OCI-LY1 (cell line): ENCODE results near the gene INTS12.
"Not testable (repeated sequence)": the region's sequence is repeated elsewhere in the genome, so short reads cannot be mapped to it uniquely, and the experiment has no call there.

Experiments used
- CTCF ChIP-seq: fragments of 200-600 bp; sonication (generic), shearing (Covaris generic); IDR thresholded peaks from 2 replicates; pipeline ENCODE4 v1.5.1; 2017; ENCODE audit warnings: mild to moderate bottlenecking, antibody characterized with exemption, low read length, moderate library complexity, mixed read lengths
- EZH2 ChIP-seq: fragments of 200-600 bp; sonication (generic), shearing (Covaris generic); IDR thresholded peaks from 2 replicates; pipeline ENCODE4 v1.8.0; 2017; ENCODE audit warnings: borderline replicate concordance, mixed run types, mild to moderate bottlenecking, antibody characterized with exemption, low read length, moderate library complexity, mixed read lengths

- not testable (repeated sequence) for TF ChIP-seq CTCF, EZH2
These were observed 12.7 kb downstream of the INTS12 start for GRCh38 chr4:105695832-105696231.
